GM12891 (cell line): ENCODE results near the gene CACNG7.

Experiments
- POLR2AphosphoS5 ChIP-seq: IDR thresholded peaks from 2 replicates; pipeline ENCODE4 v1.6.1; 2011; ENCODE audit warnings: low read depth, low read length, control low read depth
- POU2F2 ChIP-seq: IDR thresholded peaks from 2 replicates; pipeline ENCODE4 v1.6.1; 2011; ENCODE audit warnings: low read depth, mild to moderate bottlenecking, control low read depth, low read length, moderate library complexity
- TAF1 ChIP-seq: IDR thresholded peaks from 2 replicates; pipeline ENCODE4 v1.6.1; 2011; ENCODE audit warnings: low read depth, low read length, control low read depth

GRCh38 chr19:53881482-53882390 lies 27.3 kb upstream of the CACNG7 start, which contains the start of gene PRKCG:
- TF ChIP-seq POLR2AphosphoS5 (no peak), TAF1 (no peak), POU2F2 (no peak)
